GM21786 (cell line): ENCODE data around the gene EPS8.

Experiments
- ATAC-seq: cut with Tn5 transposase; IDR thresholded peaks from one replicate; pipeline ENCODE4 v1.9.1; 2021; ENCODE audit not compliant: unreplicated experiment

EPS8 gene

DNA sequence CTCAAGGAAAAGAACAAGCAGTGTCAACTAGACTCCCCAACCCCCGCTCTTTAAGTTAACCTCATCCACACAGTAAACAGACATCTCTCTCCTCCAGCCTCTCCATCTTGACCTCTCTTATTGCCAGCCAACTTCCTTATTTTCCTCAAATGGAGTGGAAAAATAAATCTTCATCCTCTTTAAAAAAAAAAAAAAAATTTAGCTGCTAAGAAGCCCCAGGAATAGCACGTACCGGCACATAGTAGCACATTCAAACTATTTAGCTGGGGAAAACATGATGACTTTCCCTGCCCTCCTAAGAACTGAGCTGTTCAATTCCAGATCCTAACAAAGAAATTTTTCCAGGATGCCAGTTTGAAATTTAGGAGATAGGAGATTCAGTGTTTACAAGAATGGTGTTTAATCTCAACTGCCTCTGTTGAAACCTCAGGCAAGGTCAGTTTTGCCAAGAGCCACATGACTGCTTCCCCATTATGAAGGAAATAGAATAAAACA, 90.8 kb downstream of the EPS8 start:
- ATAC-seq = no peak

DNA sequence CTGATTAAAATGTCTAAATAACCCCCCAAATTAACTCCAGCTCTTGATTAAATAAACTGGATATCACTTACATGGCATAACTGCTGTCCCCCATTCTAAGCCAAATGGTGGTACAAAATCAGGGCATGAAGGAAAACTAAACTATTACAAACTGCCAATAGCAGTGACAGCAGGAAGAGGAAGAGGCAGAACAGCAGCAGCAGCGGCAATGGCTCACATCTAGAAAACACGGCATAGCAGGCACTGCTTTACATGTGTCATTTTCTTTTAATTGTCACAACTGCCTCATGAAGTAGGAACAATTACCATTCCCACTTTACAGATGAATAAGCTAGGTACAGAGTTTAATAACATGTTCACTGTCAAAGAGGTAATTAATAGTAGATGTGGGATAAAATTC, 92.0 kb downstream of the EPS8 start:
- ATAC-seq = no peak

DNA sequence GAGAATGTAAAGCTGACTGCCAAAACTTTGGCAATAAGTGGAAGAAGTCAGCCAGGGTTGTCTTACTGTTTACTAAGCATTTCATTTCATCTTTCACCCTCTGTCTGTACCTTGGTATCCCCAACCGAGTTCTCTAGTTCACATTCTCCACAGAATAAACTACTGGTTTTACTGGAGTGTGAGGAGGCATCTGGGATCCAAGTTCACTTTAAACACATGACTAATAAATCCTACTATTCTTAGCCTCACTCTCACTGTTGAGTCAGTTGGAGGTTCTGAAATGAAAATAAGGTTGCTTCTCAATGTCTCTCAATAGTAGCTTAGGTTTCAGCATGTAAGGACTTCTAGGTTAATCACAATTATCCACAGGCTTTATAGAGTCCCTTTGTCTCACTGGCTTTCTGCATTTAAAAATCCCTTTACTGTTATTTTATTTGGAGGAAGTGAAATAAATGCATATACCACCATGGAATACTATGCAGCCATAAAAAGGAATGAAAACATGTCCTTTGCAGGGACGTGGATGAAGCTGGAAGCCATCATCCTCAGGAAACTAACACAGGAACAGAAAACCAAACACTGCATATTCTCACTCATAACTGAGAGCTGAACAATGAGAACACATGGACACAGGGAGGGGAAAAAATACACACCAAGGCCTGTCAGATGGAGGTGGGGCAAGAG, 95.8 kb downstream of the EPS8 start:
- ATAC-seq = no peak

DNA sequence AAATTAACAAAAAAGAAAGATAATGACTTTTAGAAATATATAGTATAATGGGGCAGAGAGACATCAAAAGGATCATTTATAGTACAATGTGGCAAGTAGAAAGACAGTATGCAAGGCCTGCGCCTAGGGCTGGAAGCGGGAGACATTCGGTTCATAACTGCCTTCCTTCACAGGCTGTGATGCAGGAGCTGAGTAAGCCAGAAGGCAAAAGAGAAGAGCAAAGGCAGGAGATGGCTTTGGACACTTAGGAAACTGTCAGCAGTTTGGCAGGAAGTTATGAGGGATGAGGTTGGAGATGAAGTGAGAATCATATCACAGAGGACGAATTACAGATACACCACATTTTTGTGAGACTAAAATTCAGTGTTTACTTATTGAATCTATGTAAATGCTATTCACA, 97.8 kb downstream of the EPS8 start:
- no peak for ATAC-seq

DNA sequence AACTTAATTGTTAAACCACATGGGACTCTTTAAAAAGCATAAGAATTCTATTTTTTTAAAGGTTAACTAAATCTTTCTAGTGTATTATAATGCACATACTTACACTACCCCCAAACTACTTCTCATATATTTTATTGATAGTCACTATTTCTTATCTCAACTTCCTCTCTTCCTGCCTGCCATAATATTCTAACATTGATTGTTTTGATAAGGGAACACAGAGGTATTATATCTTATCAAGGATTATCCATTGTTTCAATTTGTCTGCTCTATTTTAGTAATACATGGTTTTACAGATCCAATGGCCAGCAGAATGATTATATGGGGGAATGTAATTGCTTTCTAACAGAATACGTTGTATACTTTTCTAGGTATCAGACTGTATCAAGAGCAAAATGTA, 98.9 kb downstream of the EPS8 start:
- no peak for ATAC-seq

DNA sequence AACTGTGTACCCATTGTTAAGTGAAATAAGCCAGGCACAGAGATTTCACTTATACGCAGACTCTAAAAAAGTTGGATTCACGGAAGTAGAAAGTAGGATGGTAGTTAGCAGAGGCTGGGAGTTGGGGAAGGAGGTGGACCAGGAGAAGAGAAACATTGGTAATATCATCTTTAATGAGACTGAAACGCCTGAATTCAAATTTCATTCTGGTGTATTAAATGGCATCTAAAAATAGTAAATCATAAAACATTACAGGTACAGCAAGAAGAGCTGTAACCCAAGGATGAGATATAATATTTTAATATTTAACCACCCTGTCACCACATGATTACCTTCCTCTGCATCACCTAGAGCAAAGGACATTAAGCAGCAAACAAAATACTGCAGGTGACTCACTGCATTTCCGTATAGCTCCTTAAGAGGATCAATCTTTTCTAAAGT, 99.4 kb downstream of the EPS8 start:
- no peak for ATAC-seq

DNA sequence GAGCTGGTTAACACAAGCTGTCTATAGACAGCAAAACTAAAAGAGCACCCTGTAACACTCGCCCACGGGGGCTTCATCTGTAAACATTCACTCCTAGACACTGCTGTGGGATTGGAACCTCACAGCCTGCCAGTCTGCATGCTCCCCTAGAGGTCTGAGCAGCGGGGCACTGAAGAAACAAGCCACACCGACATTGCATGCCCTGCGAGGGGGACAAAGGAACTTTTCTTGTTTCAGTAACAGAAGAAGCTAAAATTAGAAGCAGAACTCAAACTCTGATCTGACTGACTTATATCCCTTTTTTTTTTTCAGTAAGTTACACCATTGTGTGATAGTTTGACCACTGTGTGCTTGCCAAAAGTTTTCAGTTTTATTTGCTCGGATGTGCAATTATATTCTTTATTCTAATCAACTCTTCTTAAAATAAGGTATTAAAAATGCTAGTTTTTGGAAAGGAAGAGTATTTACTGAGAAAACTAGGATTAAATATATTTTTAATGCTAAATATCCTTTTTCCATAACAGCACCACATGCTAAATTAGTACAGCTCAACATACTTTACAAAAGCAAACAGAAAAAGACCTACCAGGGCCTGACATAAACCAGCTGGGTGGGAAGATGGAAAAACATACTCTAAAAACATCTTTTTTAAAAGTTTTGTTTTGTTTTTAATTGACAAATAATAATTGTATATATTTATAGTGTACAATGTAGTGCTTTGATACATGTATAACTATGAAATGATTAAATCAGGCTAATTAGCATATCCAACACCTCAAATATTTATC, 100.2 kb downstream of the EPS8 start:
- no peak for ATAC-seq

DNA sequence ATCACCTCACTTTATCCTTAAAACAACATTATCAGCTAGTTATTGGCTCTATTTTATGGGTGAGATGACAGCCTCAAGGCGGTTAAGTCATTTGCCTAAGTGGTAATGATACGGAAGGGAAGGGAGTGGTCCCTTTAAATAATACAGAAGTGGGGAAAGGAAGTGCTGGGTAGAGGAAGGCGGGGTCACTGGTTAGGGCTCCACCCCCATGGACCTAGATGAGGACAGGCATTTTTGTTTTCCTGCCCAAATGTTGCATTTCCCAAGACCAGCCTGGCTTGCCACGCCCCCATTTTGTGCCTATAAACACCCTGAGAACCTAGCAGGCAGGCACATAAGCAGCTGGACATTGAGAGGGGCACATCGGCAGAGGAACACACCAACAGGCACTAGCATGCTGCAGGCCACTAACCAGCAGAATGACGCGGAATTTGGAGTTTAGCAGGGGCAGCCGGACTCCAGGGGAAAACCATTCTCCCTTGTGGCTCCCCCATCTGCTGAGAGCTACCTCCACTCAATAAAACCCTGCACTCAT, 100.9 kb downstream of the EPS8 start:
- ATAC-seq = peak; percentile 52

DNA sequence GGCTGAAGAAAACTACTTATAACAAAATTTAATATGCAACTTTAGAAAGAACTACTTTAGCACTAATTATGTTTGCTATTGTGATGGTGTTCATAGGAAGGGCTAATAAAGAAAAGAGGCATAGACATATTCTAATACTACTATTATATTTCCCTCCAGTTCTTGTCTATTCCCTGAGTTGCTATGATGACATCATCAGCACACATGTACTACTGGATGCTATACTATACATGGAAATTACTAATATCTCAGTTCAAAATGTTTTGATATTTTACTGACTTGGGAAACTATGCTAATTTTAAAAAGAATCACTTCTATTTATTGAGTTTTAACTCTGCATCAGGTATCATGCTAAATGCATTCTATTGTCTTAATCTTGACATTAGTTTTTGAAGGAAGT, 101.6 kb downstream of the EPS8 start:
- ATAC-seq = no peak

DNA sequence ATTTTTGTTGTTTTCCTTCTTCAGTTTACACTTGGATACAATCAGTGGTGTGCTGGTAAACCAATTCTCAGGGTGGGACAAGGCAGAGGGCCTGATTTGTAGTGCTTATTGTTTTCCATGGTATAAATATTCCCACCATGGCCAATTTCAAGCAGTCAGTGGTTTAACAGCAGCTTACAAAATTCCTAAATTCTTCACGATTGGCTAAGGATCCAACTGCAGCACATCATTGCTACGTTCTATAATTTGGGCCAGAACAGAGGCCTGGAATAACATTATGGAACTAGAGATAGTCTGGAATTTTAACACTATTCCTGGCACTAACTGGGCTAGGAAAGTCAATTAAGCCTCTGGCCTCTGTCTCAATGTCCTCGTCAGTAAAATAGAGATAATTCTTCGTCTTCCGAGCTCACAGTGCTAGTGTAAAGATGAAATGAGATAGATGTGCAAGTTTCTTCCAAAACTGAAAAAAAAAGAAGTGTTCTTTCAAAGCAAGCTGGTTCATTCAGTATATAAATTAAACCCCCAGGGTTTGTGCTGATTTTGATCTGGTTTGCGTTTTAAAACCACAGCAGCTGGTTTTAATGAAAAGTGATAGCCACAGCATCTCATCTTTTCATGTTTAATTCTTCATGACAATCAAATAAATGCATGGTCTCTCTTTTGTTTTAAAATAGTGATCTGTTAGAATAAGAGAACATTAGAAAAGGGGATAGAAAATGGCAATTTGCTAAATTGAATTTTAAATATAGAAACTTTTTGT, 104.1 kb downstream of the EPS8 start:
- ATAC-seq = no peak

DNA sequence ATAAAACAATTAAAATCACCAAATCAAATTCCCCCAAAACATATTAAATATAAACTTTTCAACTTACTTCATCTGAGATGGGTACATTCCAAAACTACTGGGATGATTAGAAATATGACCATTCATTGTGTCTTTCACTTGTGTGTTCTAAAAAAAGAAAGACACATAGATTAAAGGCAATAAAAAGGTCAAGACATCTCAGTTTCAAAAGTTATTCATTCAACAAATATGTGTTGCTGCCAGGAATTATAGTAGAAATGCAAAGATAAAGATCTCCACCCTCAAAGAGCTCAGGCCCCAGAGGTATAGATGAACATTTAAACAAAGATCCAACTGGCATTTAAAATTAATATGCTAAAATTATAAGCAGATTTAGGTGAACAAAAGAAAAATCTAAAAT, 106.4 kb downstream of the EPS8 start:
- no peak for ATAC-seq

DNA sequence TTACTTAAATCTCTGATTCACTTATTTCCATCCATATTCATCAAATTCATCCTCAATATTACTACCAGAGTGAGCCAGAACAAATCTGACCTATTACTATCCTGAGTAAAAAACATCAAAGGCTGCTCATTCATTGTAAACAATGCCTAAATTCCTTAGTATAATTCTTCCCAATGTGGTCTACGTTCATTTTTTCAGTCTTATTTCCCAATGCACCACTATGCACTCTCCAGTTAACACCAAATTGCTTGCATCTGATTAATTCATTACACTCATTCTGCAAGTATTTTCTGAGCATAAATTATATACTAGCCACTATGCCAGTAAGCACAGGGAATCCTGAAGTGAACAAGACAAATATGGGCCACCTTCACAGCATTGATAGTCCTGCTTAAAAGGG, 110.0 kb downstream of the EPS8 start:
- ATAC-seq = no peak

DNA sequence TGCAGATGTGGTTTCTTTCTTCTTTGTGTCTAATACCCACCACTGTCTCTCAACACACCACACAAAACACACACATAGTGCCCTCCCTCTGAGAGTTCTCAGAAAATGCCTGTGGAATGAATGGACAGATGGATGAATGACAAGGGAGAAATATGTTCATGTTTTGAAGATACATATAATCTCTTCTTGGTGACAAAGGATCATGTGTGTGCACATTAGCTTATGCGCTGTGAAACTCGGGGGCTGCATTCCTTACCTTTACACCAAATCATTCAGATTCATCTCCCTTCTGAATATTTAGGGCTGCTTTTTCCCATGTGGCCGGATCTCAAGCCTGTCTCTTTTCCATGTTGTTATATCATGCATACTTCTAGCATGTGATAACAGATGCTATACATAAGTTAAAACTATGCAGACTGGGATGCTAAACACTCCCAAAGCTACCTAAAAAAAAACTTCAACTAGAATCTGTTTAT, 111.4 kb downstream of the EPS8 start:
- no peak for ATAC-seq

DNA sequence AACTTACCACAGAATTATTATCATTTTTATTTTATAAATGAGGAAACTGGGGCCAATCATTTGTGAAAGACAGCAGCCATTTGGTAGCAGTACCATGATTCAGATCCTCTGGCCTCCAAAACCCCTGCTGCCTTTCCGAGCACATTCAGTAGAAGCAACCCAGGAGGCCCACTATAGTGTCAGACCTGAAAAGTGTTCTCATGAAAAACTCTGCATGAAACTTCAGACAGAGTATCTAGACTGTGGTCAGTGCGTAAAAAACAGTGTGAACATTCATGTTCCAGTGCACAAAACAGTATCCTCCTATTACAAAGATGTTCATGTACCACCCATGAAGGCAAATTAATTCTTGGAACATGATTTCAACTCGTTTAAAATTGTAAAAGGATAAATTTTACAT, 112.0 kb downstream of the EPS8 start:
- no peak for ATAC-seq

DNA sequence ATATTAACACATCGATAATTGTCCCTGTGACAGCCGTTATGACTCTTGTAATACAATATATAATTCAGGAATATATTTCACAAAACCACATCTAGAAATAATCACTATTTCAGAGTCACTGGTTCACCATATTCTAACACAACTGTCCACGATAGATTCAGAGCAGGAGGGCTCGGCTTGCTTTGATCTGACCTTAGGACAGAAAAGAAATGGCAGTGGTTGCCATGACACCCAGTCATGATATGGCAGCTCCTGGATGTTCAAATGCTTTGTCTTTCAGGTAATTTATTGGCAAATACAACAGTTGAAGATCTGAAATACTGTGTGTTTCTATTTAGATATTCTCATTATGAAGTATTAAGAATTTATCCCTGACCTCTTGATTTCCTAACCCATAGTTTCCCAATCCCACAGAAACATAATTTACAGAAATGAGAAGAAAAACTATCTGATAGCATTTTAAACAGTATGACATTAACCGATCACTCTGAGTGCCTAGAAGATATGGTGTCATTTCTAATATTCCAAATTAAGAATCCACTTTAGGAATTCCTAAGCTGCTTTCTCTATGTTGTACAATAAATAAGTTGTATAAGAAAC, 116.4 kb downstream of the EPS8 start:
- no peak for ATAC-seq

DNA sequence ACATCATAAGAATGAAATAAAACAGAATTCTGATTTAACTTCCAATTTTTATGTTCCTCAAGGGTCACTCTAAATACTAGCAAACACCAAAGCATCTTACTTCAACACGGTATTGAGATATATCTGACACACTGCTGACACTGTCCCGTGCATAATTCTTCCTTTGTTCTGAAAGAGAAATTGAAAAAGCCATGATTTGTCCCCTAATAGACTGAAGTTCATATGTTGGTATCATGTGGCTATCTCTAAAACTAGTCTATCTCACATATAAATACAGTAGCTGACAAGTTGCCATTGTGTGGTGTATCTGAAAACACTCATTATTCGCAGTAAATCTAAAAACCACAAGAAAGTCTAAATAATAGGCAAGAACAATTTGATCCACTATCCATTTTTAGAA, 118.4 kb downstream of the EPS8 start:
- ATAC-seq = no peak

DNA sequence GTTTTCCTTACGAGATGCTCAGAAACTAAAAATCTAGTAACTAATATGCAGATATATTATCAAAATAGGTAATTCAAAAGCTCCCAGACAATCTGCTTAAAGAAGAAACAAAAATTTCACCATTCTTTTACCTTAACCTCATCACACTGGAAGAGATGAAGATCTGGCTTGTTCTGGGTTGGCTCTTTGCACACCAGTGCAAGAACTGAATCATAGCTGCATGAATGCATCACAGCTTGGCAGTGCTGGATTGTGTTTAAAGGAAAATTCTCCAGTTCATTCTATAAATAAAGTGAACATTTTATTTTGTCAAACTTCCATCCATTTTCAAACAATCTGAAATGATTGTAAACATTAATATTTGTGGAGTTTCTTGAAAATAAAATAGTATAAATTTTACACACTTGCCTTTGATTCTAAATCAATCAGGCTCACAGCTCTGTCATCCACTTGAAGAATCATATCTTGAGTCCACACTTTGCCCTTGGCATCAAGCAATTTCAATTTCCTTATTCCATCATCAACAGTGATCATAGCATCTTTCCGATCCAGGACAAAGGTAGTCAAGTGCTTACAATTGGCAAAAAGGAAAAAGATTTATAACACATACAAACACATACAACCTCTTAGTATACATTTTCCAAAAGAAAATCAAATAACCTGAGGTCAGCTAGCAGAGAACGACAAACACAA, 119.8 kb downstream of the EPS8 start:
- no peak for ATAC-seq

DNA sequence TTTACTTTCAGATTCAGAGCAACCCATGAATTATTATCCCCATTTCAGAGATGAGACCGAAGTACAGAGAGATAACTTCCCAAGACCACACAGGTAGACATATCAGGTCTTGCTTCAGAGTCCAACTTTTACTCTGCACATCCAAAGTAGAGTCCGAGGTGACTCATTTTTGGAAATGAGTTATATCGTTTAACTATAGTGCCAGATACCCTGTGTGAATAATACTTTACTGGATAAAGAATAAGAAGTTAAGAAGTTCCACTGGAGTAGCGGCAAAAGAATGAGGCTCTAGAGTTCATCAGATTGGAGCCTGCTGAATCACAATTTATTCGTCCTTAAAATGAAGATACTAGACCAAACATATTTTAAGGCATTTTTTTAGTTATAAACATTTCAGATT, 124.7 kb downstream of the EPS8 start:
- no peak for ATAC-seq

DNA sequence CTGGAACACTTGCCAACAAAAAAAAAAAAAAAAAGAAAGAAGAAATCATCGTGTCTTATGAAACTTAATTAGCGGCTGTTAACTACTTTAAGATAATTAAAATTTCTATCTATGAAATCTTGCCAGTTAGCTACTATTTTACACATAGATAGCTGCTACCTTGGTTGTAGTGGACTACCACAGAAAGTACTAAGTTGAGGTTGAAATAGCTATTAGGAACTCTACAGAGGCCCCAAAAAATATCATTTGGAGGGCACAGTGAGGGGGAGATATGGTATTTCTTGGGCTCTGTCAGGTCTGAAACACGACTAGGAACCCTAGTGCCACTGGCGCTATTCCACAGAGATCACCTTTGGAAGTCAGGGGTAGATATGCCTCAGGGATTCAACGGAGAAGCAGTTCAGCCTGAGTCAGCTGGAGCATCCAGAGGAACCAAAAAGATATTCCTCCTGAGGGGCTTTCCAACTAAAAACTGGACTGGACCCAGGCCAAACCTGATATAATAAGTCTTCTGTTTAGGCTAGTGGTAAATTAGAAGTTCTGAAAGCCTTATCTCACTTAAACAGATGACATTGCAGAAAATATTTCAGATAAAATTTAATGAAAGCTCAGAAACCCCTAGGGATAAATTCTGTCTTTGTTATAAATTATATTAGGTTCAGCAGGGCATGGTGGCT, 126.1 kb downstream of the EPS8 start:
- ATAC-seq = no peak
